ENCODE measurements around the gene CREB5. TPM values are rescaled to one million over a fixed set of nuclear protein-coding genes. Genes with fewer than 3 reads are reported as not detected.

Gene CREB5
- total RNA-seq, 4 donors from 2014 or later: 6.6 to 18.6 (median 12.6) TPM

DNA sequence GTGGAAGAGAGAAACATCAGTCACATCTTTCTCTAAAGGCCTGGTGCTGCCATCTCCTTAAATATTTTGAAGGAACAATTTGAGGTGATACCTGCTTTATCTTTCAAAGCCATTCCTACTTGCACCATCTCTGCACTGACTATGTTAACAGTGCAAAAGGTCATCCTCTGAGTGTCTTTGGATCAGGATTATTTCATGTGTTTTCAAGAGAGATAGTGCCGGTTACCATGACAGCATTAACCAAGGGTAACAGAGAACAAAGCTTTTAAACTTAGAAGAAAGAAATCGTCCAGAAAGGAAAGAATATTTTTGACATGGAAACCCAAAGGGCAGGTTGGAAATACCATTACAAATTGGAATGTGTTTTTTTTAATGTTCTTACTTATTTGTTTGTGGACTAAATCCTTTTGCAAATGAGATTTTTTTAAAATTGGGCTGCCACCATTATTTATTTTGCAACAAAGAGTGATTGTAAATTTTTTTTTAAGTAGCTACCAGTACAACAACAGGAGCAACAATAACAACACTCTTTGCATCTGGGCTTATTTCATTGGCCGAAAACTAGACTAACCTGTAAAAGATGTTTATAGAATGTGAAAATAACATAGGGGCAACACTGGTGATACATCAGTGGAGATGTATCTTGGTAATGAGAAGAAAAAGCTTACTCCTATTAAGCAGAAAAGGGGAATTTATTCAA is 234.2 kb downstream of the CREB5 start:
- no peaks in the 10 kb centered on the region for H3K27me3 ChIP-seq
- intact Hi-C loops (cut with DNase I): no loop called here
- WGBS: 74% methylated on average over 3 of the region's 3 CpGs
- no peak overlapping the region for H3K27ac ChIP-seq (replicated peaks in 1 of 4)
- TF ChIP-seq EP300 (IDR thresholded peaks at IDR 0.05): no peak
- TF ChIP-seq POLR2AphosphoS5 (IDR thresholded peaks at IDR 0.05): no peak
- TF ChIP-seq POLR2A (IDR thresholded peaks at IDR 0.05; ENCODE audit: low read depth): no peak
- no peak for TF ChIP-seq CTCF (IDR thresholded peaks at IDR 0.05)
- H3K4me3 ChIP-seq: no peak overlapping the region
- no peak for DNase-seq (ENCODE audit: extremely low spot score)
- H3K36me3 ChIP-seq: no peaks in the 10 kb centered on the region
- H3K9me3 ChIP-seq: no peaks in the 10 kb centered on the region
- H3K4me1 ChIP-seq: peaks cover 0 to 19% (median 17%) of the 10 kb centered on the region in 4 donors

GRCh38 chr7:28647076-28647421 is 234.7 kb downstream of the CREB5 start:
- Histone ChIP-seq H3K27ac (replicated peaks in 1 of 4) (no peak overlapping the region), H3K4me1 (peaks cover 0 to 18% (median 16%) of the 10 kb centered on the region in 4 donors), H3K4me3 (no peak overlapping the region), H3K9me3 (no peaks in the 10 kb centered on the region), H3K36me3 (no peaks in the 10 kb centered on the region), H3K27me3 (no peaks in the 10 kb centered on the region)
- intact Hi-C loops (cut with DNase I): no loop called here
- 82% methylated on average over 4 of the region's 4 CpGs for WGBS
- DNase-seq (ENCODE audit: extremely low spot score): no peak
- TF ChIP-seq EP300 (IDR thresholded peaks at IDR 0.05): no peak
- no peak for TF ChIP-seq POLR2AphosphoS5 (IDR thresholded peaks at IDR 0.05)
- TF ChIP-seq CTCF (IDR thresholded peaks at IDR 0.05): no peak
- no peak for TF ChIP-seq POLR2A (IDR thresholded peaks at IDR 0.05; ENCODE audit: low read depth)

DNA sequence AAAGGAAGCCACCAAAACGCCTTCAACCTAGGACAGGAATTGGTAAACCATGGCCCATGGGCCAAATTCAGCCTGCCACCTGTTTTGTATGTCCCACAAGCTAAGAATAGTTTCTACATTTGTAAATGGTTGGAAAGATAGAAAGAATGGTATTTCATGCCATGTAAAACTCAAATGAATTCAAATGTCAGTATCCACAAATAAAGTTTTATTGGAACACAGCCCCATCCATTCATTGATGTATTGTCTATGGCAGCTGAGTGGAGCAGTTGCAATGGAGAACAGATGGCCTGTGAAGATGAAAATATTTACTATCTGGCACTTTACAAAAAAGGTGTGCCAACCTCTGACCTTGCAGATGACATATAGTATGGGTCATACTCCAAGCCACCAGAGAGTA is 236.9 kb downstream of the CREB5 start:
- intact Hi-C loops (cut with DNase I): no loop called here
- TF ChIP-seq POLR2AphosphoS5 (IDR thresholded peaks at IDR 0.05) (no peak), CTCF (IDR thresholded peaks at IDR 0.05) (no peak), POLR2A (IDR thresholded peaks at IDR 0.05; ENCODE audit: low read depth) (no peak), EP300 (IDR thresholded peaks at IDR 0.05) (no peak)
- Histone ChIP-seq H3K4me3 (no peak overlapping the region), H3K4me1 (no peaks in the 10 kb centered on the region), H3K27me3 (no peaks in the 10 kb centered on the region), H3K9me3 (no peaks in the 10 kb centered on the region), H3K27ac (replicated peaks in 1 of 4) (no peak overlapping the region), H3K36me3 (no peaks in the 10 kb centered on the region)
- DNase-seq (ENCODE audit: extremely low spot score): no peak
- 95% methylated on average over 1 of the region's 1 CpG for WGBS

- Histone ChIP-seq H3K4me1 (no peaks in the 10 kb centered on the region), H3K4me3 (no peak overlapping the region), H3K36me3 (no peaks in the 10 kb centered on the region), H3K27me3 (no peaks in the 10 kb centered on the region), H3K27ac (replicated peaks in 1 of 4) (no peak overlapping the region), H3K9me3 (no peaks in the 10 kb centered on the region)
- TF ChIP-seq POLR2A (IDR thresholded peaks at IDR 0.05; ENCODE audit: low read depth): no peak
- no peak for TF ChIP-seq EP300 (IDR thresholded peaks at IDR 0.05)
- no peak for TF ChIP-seq CTCF (IDR thresholded peaks at IDR 0.05)
- TF ChIP-seq POLR2AphosphoS5 (IDR thresholded peaks at IDR 0.05): no peak
- WGBS: 94% methylated on average over 2 of the region's 2 CpGs
- DNase-seq (ENCODE audit: extremely low spot score): no peak
- intact Hi-C loops (cut with DNase I): no loop called here
Observed at GRCh38 chr7:28649811-28650210, 237.5 kb downstream of the CREB5 start.

DNA sequence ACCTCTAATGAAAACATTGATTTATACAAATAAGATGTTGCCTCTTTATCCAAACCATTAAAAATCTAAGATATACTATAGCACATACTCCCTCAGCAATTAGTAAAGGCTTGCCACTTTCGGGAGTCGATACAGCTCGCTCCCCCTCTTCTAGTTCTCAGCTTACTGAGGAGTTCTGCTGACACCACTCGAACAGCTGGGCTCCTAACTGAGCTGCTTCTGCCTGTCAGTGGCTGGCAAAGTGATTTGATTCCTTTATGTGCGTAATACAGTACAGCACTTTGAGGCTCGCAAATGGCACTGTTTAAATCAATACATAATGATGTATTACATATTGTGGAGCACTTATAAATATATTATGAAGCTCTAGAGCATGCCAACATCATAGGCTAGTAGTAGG is 241.8 kb downstream of the CREB5 start:
- Histone ChIP-seq H3K27ac (replicated peaks in 1 of 4) (no peak overlapping the region), H3K4me1 (no peaks in the 10 kb centered on the region), H3K4me3 (no peak overlapping the region), H3K36me3 (no peaks in the 10 kb centered on the region), H3K27me3 (no peaks in the 10 kb centered on the region), H3K9me3 (no peaks in the 10 kb centered on the region)
- no peak for DNase-seq (ENCODE audit: extremely low spot score)
- intact Hi-C loops (cut with DNase I): no loop called here
- WGBS: 92% methylated on average over 6 of the region's 6 CpGs
- TF ChIP-seq POLR2AphosphoS5 (IDR thresholded peaks at IDR 0.05) (no peak), POLR2A (IDR thresholded peaks at IDR 0.05; ENCODE audit: low read depth) (no peak), CTCF (IDR thresholded peaks at IDR 0.05) (no peak), EP300 (IDR thresholded peaks at IDR 0.05) (no peak)

Measured in esophagus muscularis mucosa (tissue), 4 donors.